Astrocyte (in vitro differentiated cells and primary cell): ENCODE measurements around the gene ARPC4.

ENCODE experiments used
- CTCF ChIP-seq: IDR thresholded peaks from 2 replicates; pipeline ENCODE4 v1.5.1; 2011; ENCODE audit warnings: low read depth, mild to moderate bottlenecking, inconsistent platforms, low read length, moderate library complexity; ENCODE audit not compliant: insufficient read depth
- EZH2 ChIP-seq: IDR thresholded peaks from 2 replicates; pipeline ENCODE4 v1.6.1; 2012; ENCODE audit warnings: mild to moderate bottlenecking, low read length, inconsistent platforms; ENCODE audit not compliant: insufficient read depth

GRCh38 chr3:9779721-9780457, 13.0 kb upstream of the ARPC4 start:
- TF ChIP-seq CTCF (no peak), EZH2 (no peak)
